Liver (tissue), 3 donors: Measurements from ENCODE around the gene TLE3.

ENCODE experiments used
- ATF3 ChIP-seq: IDR thresholded peaks from 2 replicates; pipeline ENCODE4 v1.6.1; 2016; ENCODE audit warnings: antibody characterized with exemption
- CTCF ChIP-seq: fragments of 150-350 bp; IDR thresholded peaks from 2 replicates; pipeline ENCODE4 v1.5.1; 2017; ENCODE audit warnings: improper control_type of control experiment, low read depth, low read length; ENCODE audit not compliant: missing input control
- MAX ChIP-seq: IDR thresholded peaks from 2 replicates; pipeline ENCODE4 v1.6.1; 2016; ENCODE audit warnings: antibody characterized with exemption
- NR2F2 ChIP-seq: IDR thresholded peaks from 2 replicates; pipeline ENCODE4 v1.6.1; 2016; ENCODE audit warnings: antibody characterized with exemption
- RAD21 ChIP-seq, 2 donors: IDR thresholded peaks; 2 replicates each; pipeline ENCODE4 v1.6.1; 2016; ENCODE audit warnings: antibody characterized with exemption in 2 of 2, mild to moderate bottlenecking in 2 of 2
- REST ChIP-seq: IDR thresholded peaks from 2 replicates; pipeline ENCODE4 v1.6.1; 2016; ENCODE audit warnings: antibody characterized with exemption, mild to moderate bottlenecking
- TAF1 ChIP-seq: conservative IDR thresholded peaks from 2 replicates; pipeline ENCODE4 v1.6.1; 2016; ENCODE audit warnings: antibody characterized with exemption, mild to moderate bottlenecking
- ZBTB33 ChIP-seq: IDR thresholded peaks from 2 replicates; pipeline ENCODE4 v1.6.1; 2016; ENCODE audit warnings: antibody characterized with exemption
- donor health status: healthy.
- donor health status: healthy.

GRCh38 chr15:69998541-69999391 lies 99.0 kb downstream of the TLE3 start:
- TF ChIP-seq NR2F2 (no peak), RAD21 (IDR thresholded peaks at IDR 0.05) (no peak), CTCF (no peak), ZBTB33 (no peak), TAF1 (no peak), ATF3 (no peak), REST (no peak), MAX (no peak)
